Urothelium cell line (cell line): Measurements from ENCODE around the gene CARHSP1.
"Not testable (repeated sequence)": the region's sequence is repeated elsewhere in the genome, so short reads cannot be mapped to it uniquely, and the experiment has no call there.

Experiments
- DNase-seq: peaks from one replicate; pipeline ENCODE4 v3.0.0; 2011; ENCODE audit warnings: low spot score, mixed read lengths
- FAIRE-seq: peaks from 2 replicates; lab custom pipeline; 2011; peaks lifted over from hg19 to GRCh38; lab: Jason Lieb, UNC

Gene CARHSP1

GRCh38 chr16:8893976-8894690 lies 25.3 kb upstream of the CARHSP1 start:
- no peak for FAIRE-seq
- DNase-seq: no peak

- DNase-seq (no peak), FAIRE-seq (no peak)
Observed at GRCh38 chr16:8893426-8893825, 24.6 kb upstream of the CARHSP1 start.

DNA sequence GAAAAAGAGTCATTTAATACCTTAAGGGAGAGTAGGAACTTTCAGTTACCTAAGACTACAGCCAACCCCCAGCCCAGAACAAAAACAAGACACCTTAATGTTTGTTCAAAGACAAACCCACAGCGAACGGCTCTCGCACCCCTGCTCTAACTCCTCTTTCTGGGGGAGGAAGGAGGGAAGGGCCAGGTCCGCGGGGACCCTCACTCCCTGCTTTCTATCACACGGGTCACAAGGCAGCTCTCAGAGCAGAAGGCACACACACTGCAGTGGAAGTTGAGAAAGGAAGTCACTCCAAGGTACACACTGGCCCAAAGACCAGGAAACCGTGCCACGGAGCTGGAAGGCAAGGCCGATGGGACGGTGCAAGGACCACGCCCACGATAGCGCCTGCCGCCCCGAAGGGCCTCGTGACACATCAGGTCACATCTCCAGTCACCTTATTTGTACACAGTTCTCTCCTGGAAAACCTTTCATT lies 23.3 kb upstream of the CARHSP1 start:
- FAIRE-seq (no peak), DNase-seq (no peak)

DNA sequence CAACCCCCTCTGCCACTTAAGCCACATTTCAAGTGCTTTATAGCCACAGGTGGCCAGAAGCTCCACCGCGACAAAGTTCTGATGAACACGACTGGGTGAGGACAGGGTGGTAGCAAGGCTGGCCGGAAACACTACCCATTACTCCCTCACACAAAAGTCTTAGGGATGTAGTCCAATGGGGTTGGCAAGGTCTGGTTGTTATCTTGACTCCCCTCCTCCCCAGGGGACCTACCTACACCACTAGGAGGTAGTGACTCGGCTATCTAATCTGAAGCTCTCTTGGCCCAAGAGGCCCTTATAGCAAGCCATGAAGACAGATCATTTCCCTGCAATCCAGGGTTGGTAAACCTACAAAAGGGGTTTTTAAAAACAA lies 21.7 kb upstream of the CARHSP1 start:
- DNase-seq (no peak), FAIRE-seq (no peak)

GRCh38 chr16:8889893-8890548 lies 21.2 kb upstream of the CARHSP1 start:
- no peak for DNase-seq
- FAIRE-seq: no peak

DNA sequence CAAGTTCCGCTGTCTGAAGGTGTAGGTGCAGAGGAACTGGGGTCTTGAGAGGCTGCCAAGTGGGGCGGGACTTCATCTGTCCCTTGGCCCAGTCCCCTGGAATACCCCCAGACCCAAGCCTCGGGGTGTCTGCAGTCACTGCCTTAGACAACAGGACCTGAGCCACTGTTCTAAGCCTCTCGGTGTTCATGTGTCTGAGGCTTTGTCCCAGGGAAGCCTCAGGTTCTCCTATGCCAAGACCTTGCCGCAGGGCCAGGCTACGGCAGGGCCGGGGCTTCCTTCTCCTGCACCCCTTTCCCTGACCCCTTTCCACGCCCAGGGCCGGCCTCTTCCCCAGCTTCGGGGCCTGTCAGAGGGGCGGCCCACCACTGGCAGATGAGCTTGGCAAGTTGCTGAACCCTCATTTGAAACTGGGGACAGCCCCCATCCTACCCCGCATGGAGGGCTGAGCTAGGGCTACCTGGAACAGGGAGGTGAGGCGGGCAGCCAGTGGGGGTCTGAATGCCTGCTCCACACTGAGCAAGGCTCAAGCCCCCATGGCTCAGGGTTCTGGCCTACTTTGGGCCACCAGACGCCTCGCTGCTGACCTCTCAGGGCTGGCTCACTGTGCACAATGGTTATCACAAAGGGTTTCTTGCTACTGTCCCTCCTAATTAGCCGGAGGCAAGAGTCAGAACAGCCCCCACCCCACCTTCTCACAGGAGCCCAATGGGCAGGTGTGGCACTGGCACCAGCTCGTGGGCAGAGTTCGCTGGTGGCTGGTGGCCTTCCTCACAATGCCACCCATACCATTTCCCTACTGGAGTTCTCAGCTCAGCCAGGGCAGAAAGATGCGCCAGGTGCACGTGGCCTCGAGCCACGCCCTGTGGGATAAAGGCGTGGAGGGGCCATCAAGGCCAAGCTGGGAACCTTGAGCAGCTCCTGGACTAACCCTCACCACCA lies 20.4 kb upstream of the CARHSP1 start:
- no peak for DNase-seq
- FAIRE-seq: no peak

DNA sequence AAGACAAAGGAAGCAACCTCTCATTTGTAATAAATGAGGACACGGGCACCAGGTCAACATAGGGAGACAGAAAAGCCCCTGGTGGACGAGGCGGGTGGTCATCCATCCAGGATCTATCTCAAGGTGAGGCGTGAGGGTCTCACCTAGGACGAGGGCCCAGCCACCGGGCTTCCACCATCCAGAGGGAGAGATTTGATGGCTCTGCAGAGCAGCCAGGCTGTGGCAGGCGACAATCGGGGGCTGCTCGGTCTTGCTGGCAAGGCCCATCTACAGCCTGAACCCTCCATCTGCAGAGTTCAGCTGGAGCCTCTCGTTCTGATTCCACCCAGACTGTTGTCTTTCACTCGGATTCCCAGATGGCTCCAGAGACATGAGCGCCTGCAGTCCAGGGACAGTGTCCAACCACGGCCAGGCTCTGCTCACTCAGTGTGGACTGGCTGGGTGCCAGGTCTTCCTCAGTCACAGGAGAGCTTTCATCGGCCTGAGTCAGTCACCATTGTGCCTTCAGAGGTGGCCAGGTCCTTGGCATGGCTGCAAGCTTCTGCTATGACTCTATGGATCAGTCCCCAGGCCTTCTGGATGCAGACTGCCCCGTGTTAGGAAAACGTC lies 19.2 kb upstream of the CARHSP1 start:
- no peak for FAIRE-seq
- DNase-seq: no peak

GRCh38 chr16:8887431-8887765 lies 18.6 kb upstream of the CARHSP1 start:
- DNase-seq (no peak), FAIRE-seq (no peak)

- DNase-seq: no peak
- FAIRE-seq: no peak
Observed at GRCh38 chr16:8886593-8887430, 18.0 kb upstream of the CARHSP1 start.

DNA sequence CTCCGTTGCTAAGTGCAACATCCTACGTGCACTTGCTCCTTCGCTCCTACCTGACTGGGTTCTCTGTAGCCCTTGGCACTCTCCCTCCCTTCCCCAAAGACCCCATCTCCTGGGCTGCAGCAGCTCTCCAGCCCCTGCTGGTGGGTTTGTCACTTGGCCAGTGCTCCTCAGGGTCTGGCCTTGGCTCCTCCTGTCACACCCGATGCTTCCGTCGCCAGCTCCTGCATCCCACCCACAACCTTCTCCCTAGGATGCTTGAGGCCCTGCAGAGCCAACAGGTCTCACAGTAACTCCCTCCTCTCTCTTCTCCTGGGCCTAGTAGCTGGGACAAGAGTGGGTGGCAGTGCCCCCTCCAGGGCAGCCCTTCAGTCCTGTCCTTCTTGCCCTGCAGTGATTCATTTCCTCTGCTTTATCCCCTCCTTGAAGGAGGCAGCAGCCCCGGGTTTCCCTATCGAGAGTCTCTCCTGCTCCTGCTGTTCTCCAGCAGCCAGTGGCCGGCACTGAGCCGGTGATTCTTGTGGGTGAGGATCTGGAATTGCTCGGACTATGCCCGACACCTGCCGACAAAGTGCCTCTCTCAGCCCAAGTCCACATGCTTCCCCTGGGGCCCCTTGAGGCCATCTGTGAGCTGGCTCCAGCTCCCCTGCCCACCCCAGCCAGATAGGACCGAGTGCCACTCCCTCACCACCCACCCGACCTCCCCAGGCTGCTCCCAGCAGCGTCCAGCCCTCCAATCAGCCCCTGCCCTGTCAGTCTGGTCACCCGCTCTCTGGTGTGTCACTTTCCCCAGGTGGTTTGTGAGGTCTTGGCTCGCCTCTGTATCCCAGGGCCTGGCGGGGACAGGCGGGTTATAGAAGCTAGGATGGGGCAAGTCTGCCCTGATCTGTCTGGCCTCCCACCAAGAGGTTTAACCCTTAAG lies 17.1 kb upstream of the CARHSP1 start:
- no peak for DNase-seq
- no peak for FAIRE-seq

GRCh38 chr16:8882725-8883377 lies 14.0 kb upstream of the CARHSP1 start:
- FAIRE-seq (no peak), DNase-seq (no peak)

DNA sequence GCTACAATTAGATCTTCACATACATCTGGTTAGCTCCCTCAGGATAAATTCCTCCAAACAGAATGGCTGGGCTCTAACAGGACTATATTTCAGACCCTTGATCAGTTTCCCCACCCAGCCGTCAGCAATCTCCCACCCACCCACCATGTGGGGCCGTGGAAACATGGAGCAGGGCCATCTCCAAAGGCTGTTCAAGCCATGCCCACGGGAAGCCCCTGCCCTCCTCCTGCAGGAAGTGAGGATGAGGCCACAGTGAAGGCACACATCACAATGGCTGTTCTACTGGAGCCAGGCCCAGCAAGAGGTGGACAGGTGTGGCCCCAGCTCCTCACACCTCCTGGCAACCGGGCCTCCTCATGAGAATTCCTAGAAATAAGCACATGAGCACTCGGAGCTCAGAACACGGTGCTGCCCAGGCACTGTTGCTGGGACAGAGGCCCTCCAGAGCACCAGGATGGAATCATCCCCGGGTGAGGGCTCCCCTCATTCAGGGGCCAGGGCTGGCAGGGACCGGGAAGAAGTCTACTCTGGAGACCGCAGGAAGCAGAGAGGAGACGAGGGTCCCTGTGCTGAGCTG lies 13.3 kb upstream of the CARHSP1 start, which contains the start of gene LITAFD:
Gene LITAFD, plus strand, starts transcription at position 311 of the 577 bp plus-strand sequence. CDS start 2,005 bp downstream, outside the sequence.
- no peak for FAIRE-seq
- no peak for DNase-seq

DNA sequence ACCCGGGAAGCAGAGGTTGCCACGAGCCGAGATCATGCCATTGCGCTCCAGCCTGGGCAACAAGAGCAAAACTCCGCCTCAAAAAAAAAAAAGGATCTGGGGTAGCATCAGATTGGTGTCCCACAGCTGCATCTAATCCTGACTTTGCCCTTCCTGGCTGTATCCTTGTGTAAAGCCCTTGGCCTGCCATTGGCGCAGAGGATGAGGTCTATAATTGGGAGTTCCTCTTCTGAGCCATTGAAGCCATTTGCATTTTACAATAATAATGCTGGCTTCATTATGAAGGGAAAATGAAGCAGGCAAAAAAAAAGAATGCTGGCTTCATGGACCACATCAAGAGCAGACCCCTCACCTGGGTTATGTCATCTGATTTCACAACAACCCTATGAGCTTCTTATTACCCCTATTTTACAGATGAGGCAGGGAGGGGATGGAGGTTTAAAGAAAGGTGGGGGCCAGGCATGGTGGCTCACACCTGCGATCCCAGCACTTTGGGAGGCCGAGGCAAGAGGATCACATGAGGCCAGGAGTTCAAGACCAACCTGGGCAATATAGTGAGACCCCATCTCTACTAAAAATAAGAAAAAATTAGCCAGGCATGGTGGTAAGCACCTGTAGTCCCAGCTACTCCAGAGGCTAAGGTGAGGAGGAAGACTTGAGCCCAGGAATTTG lies 12.2 kb upstream of the CARHSP1 start:
- no peak for DNase-seq
- FAIRE-seq: no peak

- FAIRE-seq (no peak), DNase-seq (peak; percentile 75)
Observed at GRCh38 chr16:8878523-8878911, 9.7 kb upstream of the CARHSP1 start.

GRCh38 chr16:8877894-8878522 lies 9.2 kb upstream of the CARHSP1 start:
- FAIRE-seq (no peak), DNase-seq (no peak)

- DNase-seq, FAIRE-seq: not testable (repeated sequence)
Observed at GRCh38 chr16:8875317-8875716, 6.5 kb upstream of the CARHSP1 start.

DNA sequence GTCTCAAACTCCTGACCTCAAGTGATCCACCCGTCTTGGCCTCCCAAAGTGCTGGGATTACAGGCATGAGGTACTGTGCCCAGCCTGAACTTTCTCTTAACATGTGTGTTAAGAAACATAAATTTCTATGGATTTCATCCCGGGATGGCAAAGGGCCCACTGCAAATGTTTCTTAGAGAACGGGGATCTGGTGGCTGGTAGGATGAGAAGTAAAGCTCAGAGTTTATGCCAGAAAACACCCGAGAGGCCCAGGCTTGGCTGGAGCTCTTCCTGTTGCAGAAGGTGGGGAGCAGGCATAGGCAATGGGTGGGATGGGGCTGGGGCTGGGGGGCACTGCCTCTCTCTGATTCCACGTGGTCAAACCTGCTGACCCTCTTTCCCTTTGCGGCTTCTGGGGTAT lies 5.6 kb upstream of the CARHSP1 start:
- no peak for FAIRE-seq
- DNase-seq: no peak
